Ovary (tissue), 9 donors: ENCODE data around the gene ACTR5. TPM values are rescaled to one million over a fixed set of nuclear protein-coding genes. Genes with fewer than 3 reads are reported as not detected.
A peak's percentile ranks its signal among the peaks of the same experiment; 100 is the strongest.

ENCODE experiments used
- DNase-seq, 5 donors: peaks; one replicate each; pipeline ENCODE4 v3.0.0-alpha.2; 2019 to 2020
- H3K27ac ChIP-seq, 2 donors: fragments of 200-600 bp; one replicate each; pipeline versions ENCODE4 v1.5.1 to v1.8.0; 2019 to 2022
- H3K27me3 ChIP-seq: fragments of 200-600 bp; one replicate; pipeline ENCODE4 v1.8.0; 2022
- H3K36me3 ChIP-seq: fragments of 200-600 bp; sonication (generic); one replicate; pipeline ENCODE4 v1.5.1; 2019
- H3K4me1 ChIP-seq: one replicate; pipeline ENCODE4 v1.8.1; 2013; ENCODE audit warnings: mild to moderate bottlenecking, moderate library complexity; ENCODE audit not compliant: insufficient read depth
- H3K4me3 ChIP-seq: fragments of 200-600 bp; sonication (generic); one replicate; pipeline ENCODE4 v1.5.1; 2017
- H3K9me3 ChIP-seq, 2 donors: fragments of 200-600 bp in 1 of 2; sonication (generic) in 1 of 2; one replicate each; pipeline versions ENCODE4 v1.5.1 to v1.8.1; 2013 to 2019; ENCODE audit warnings: mild to moderate bottlenecking in 1 of 2, moderate library complexity in 1 of 2
- EP300 ChIP-seq: sonication (generic); formaldehyde crosslinking; IDR thresholded peaks from one replicate; pipeline ENCODE4 v1.6.1; 2017; ENCODE audit warnings: antibody characterized with exemption
- POLR2A ChIP-seq: fragments of 450-650 bp; IDR thresholded peaks from one replicate; pipeline ENCODE4 v1.6.1; 2017; ENCODE audit warnings: antibody characterized with exemption, mild to moderate bottlenecking, moderate library complexity
- WGBS, 3 donors: extraction: QIAGEN DNeasy Blood & Tissue Kit in 1 of 3; methylation state at CpG; one replicate each; pipeline versions ENCODE4 v1.1.5 to v1.1.7; 2013 to 2017; 5-methylcytosine and 5-hydroxymethylcytosine counted together
- intact Hi-C, 4 donors: fragments of 100-400 bp; cut with DNase I; formaldehyde crosslinking; loops; one replicate each; pipeline versions ENCODE4 v1.11.0 to v1.15.1; 2022 to 2023
- polyA plus RNA-seq, 2 donors: library from polyadenylated mRNA; stranded (reverse); fragments of 200-250 nt in 1 of 2; fragments of 350-450 nt in 1 of 2; fragmentation: Illumina TruSeq in 1 of 2; extraction: RNeasy Lipid Tissue Mini Kit (QIAGEN cat#74804) in 1 of 2; gene quantifications; one replicate each; pipeline ENCODE4 v1.2.3, GENCODE V29; 2013 to 2014
- total RNA-seq, 7 donors: library from RNA; depleted of rRNA in 2 of 7; stranded (reverse); fragments of >200 nt in 2 of 7; fragmentation: NEBNext Ultra II Directional in 3 of 7; extraction: Animal tissue kit (Norgen Biotek cat#: 25700) in 3 of 7; gene quantifications; one replicate each; pipeline versions ENCODE4 v1.1.0 to v1.2.4, GENCODE V29; 2016 to 2023
- TF ChIP-seq, protein P1 (sequence below), 3 donors: fragments of 450-650 bp in 2 of 3; fragments of 200-600 bp in 1 of 3; IDR thresholded peaks; one replicate each; pipeline versions ENCODE4 v1.5.1 to v1.8.0; 2016 to 2022; ENCODE audit warnings: antibody characterized with exemption in 3 of 3, mild to moderate bottlenecking in 1 of 3
- donor health status: DM: no; HTN: no; CAD: no; lungs with moderate emphysema.
- donor health status: DM: no; HTN: no; CAD: no.
- donor health status: Bipolar disorder and iron deficiency.
- donor health status: DM: yes; HTN: yes; CAD: no.
- donor health status: DM: no; HTN: no; CAD: no.
- donor health status: DM: yes; HTN: yes; CAD: no.

Gene ACTR5
- total and polyA plus RNA-seq, 9 donors = 6.2 to 12.3 (median 9.8) TPM

DNA sequence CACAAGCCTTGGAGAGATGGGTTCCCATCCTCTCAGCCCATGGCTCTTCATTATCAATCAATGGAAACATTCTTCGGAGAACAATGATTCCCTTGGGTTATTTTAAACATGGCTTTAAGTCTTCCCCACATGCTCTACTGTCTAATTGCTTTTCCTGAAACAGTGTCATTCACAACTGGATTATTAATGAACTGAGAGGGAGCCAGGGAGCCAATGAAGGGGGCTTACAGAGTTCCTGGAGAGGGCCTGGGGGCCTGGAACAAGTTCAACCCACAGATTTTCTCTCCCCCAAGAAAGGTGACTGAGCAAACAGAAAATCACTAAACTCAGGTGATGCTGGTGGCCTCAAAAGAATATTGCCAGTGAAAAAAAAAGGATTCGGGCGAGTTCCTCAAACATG lies 56.0 kb downstream of the ACTR5 start:
- Histone ChIP-seq H3K36me3 (no peaks in the 10 kb centered on the region), H3K9me3 (no peaks in the 10 kb centered on the region), H3K4me3 (no peak overlapping the region), H3K27ac (no peak overlapping the region), H3K27me3 (no peaks in the 10 kb centered on the region), H3K4me1 (peaks cover 4% of the 10 kb centered on the region)
- no peak for TF ChIP-seq POLR2A
- no peak for TF ChIP-seq EP300
- TF ChIP-seq, protein P1, sequence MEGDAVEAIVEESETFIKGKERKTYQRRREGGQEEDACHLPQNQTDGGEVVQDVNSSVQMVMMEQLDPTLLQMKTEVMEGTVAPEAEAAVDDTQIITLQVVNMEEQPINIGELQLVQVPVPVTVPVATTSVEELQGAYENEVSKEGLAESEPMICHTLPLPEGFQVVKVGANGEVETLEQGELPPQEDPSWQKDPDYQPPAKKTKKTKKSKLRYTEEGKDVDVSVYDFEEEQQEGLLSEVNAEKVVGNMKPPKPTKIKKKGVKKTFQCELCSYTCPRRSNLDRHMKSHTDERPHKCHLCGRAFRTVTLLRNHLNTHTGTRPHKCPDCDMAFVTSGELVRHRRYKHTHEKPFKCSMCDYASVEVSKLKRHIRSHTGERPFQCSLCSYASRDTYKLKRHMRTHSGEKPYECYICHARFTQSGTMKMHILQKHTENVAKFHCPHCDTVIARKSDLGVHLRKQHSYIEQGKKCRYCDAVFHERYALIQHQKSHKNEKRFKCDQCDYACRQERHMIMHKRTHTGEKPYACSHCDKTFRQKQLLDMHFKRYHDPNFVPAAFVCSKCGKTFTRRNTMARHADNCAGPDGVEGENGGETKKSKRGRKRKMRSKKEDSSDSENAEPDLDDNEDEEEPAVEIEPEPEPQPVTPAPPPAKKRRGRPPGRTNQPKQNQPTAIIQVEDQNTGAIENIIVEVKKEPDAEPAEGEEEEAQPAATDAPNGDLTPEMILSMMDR (IDR thresholded peaks at IDR 0.05) = no peak
- DNase-seq = no peak
- 83 to 88% (median 85%) methylated on average over 3 of the region's 3 CpGs for WGBS, 3 donors
- intact Hi-C loops = no loop called here

DNA sequence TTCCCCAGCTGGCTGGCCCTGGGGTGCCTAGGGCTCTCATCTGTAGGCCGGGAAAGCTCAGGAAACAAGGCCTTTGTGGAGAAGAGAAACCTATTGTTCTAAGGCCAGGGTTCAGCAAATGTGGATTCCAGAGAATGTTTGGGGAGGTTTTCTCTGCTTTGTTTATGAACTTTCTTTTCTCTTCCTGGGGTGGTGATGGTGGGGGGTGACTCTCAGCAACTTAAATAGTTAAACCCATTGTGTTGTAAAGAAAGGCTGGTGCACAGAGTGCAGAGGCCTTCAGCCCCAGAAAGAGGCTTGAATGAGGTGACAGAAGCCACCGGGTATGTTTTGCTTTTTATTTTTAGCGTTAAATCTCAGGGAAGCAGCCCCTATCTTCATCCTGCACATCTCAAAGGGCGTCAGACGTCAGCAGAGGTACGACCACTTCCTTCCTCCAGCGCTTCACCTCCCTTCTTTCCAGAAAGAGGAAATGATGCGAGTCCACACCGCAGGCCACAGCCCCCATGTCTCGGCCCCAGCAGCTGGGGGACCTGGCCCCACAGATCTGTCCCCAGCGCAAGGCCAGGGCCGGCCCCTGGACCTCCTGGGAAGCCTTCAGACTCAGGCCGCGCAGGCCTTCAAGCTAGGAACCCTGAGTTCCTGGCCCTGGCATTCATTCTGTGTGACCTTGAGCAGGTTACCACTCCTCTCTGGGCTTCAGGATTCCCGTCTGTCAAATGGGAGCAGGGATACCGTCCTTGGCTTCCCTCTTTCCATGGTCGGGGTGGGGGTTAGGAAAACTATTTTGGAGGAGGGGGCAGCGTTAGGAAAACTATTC lies 56.6 kb downstream of the ACTR5 start:
- WGBS, 3 donors = 48 to 56% (median 52%) methylated on average over 18 of the region's 18 CpGs
- peaks cover 4% of the 10 kb centered on the region for H3K4me1 ChIP-seq
- intact Hi-C loops = loop anchor here in 1 of 4 donors (1.0 kb wide), 1 partner anchor 32 kb away; no protein-coding TSS in a partner anchor
- TF ChIP-seq POLR2A = no peak
- TF ChIP-seq, protein P1 (IDR thresholded peaks at IDR 0.05) = no peak
- no peak for TF ChIP-seq EP300
- no peaks in the 10 kb centered on the region for H3K36me3 ChIP-seq
- H3K27me3 ChIP-seq = no peaks in the 10 kb centered on the region
- no peaks in the 10 kb centered on the region for H3K9me3 ChIP-seq
- DNase-seq = no peak
- peak overlapping the region; percentile 43 for H3K4me3 ChIP-seq
- no peak overlapping the region for H3K27ac ChIP-seq

DNA sequence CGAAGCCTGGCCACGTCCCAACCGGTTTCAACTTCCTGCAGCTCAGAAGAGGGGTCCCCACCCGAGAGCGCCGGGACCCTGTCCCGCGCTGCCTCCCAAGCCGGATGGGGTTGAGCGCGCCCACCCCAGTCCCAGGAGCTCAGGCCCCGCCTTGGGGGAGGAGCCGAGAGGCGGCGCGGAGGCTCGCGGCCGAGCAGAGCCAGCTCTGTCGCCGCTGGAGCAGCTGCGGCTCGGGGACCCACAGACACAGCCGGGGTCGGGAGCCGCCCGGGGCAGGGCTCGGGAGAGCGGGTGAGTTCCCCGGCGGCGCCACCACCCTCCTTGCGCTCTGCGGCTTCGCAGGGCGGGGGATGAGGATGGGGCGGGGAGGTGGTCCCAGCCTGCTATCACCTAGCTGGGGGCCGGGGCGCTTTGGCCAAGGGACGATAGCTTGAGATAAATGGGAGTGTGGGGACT lies 57.3 kb downstream of the ACTR5 start, which contains the start of gene PPP1R16B:
Gene PPP1R16B (plus strand): TSS at position 196 of the 456 bp plus-strand sequence. CDS start 30,229 bp downstream, outside the sequence.
- Histone ChIP-seq H3K4me3 (peak within 1 kb of the TSS; percentile 43), H3K27ac (no peak within 1 kb of the TSS), H3K27me3 (no peaks in the 10 kb centered on the region), H3K4me1 (peaks cover 4% of the 10 kb centered on the region), H3K9me3 (no peaks in the 10 kb centered on the region), H3K36me3 (no peaks in the 10 kb centered on the region)
- DNase-seq = no peak
- intact Hi-C loops = loop anchor here in 1 of 4 donors (1.0 kb wide), 1 partner anchor 32 kb away; no protein-coding TSS in a partner anchor
- WGBS, 3 donors = 0% methylated on average over 30 to 40 of the region's 40 CpGs
- TF ChIP-seq, protein P1 (IDR thresholded peaks at IDR 0.05) = no peak
- no peak for TF ChIP-seq POLR2A

DNA sequence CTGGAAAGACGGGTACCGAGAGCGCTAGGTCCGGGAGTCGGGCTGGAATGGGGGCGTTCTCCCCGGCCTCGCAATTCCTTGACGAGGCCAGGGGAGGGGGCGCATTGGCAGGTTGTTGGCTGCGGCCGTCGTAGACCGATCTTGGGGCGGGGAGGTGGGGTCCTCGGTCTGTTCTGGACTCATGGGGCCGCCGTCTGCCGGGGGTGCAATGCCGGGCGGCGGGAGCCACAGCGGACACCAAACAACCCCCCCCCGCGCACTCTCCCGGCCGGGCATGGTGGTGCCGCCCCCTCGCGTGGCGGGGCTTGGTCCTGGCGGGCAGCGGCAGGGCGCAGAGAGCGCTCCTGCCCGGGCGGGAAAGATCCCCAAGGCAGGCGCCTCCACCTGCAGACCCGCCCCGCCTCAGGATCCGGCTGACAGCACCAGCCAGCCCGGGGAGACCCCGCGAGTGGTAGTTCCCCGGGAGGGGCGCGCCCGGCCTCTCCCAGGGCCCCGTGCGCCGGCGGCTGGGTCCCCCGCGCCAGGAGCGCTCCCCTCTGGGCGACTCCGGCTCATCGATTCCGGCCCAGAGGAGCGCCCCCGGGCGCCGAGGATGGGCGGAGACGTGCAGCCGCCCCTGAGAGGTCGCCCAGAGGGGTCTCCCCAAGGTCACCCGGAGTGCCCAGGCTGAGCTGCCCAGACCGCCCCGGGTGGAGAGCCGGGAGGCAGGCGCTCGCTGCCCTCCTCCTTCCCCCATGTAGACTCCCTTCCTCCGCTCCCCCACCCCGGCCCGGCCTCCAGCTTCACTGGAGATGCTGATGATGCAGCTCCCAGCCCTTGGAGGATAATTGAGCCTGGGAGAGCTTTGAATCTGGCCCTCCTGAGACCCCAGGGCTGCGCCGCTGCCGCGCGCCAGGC lies 57.9 kb downstream of the ACTR5 start:
- Histone ChIP-seq H3K36me3 (no peaks in the 10 kb centered on the region), H3K9me3 (no peaks in the 10 kb centered on the region), H3K27me3 (no peaks in the 10 kb centered on the region), H3K27ac (no peak overlapping the region), H3K4me3 (peak overlapping the region; percentile 43), H3K4me1 (peaks cover 4% of the 10 kb centered on the region)
- no peak for DNase-seq
- intact Hi-C loops = loop anchor here in 1 of 4 donors (1.0 kb wide), 1 partner anchor 31 kb away; no protein-coding TSS in a partner anchor
- WGBS, 3 donors = 1 to 2% (median 1%) methylated on average over 60 to 81 of the region's 81 CpGs
- no peak for TF ChIP-seq POLR2A
- no peak for TF ChIP-seq EP300
- TF ChIP-seq, protein P1 (IDR thresholded peaks at IDR 0.05) = no peak
